HL-60 (cell line): ENCODE measurements around the gene AMZ1.

Experiments used
- DNase-seq, 2 experiments: peaks; one replicate each; pipeline ENCODE4 v3.0.0-alpha.2; 2010 to 2020; ENCODE audit warnings: low read depth in 1 of 2, low spot score in 1 of 2
- H3K27ac ChIP-seq: fragments of 250-450 bp; sonication (Bioruptor Pico); replicated peaks from 2 replicates; pipeline ENCODE4 v1.5.1; 2020; ENCODE audit warnings: mild to moderate bottlenecking, moderate library complexity
- H3K27me3 ChIP-seq: fragments of 250-450 bp; sonication (Bioruptor Pico); 2 replicates; pipeline ENCODE4 v1.5.1; 2021; ENCODE audit warnings: mild to moderate bottlenecking, moderate library complexity; ENCODE audit not compliant: insufficient read depth, poor library complexity, severe bottlenecking
- H3K4me3 ChIP-seq: replicated peaks from 2 replicates; pipeline ENCODE4 v1.5.1; 2011; ENCODE audit warnings: mild to moderate bottlenecking, control low read depth, low read length; ENCODE audit not compliant: insufficient read depth
- CTCF ChIP-seq: IDR thresholded peaks from one replicate; pipeline ENCODE4 v1.5.1; 2011; ENCODE audit warnings: low read length, control low read depth, inconsistent platforms; ENCODE audit not compliant: insufficient read depth
- GABPA ChIP-seq: IDR thresholded peaks from 2 replicates; pipeline ENCODE4 v1.6.1; 2012; ENCODE audit warnings: low read depth
- POLR2AphosphoS5 ChIP-seq: IDR thresholded peaks from 2 replicates; pipeline ENCODE4 v1.6.1; 2012; ENCODE audit warnings: low read depth
- REST ChIP-seq: IDR thresholded peaks from 2 replicates; pipeline ENCODE4 v1.6.1; 2012; ENCODE audit warnings: low read depth; ENCODE audit not compliant: insufficient replicate concordance
- SPI1 ChIP-seq: IDR thresholded peaks from 2 replicates; pipeline ENCODE4 v1.6.1; 2012; ENCODE audit warnings: low read depth, mild to moderate bottlenecking, borderline replicate concordance
- long read RNA-seq: library from polyadenylated mRNA; unstranded; transcript quantifications from one replicate; pipeline ENCODE4 v2.0.0, GENCODE V29; 2020

Gene AMZ1
- long read RNA-seq, partial matches to known transcripts: 1 of 3 reads
- long read RNA-seq, other reads (novel, unspliced or antisense): 2 of 3 reads

DNA sequence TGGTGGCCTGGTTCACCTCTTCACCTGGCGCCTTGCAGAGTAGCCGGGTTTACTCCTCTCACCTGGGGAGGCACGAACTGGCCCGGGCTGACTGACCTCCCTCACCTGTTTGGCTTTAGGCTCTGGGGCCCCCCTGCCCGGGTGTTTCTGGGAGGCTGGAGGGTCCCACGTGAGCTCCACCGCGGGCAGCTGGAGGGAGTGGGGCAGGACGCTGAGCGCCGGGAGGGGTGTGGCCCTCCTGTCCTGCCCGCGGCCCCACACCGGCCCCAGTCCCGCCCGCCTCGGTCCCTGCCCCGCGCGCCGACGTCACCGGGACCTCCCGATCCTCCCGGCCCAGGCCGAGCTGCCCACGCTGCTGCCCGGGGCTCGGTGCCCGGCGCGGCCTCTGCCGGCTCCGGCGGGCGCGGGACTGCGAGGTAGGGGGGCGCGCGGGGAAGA lies at the start of gene AMZ1:
Gene AMZ1 (plus strand): TSS at position 322 of the 438 bp plus-strand sequence. CDS start 12,250 bp downstream, outside the sequence.
- H3K27ac ChIP-seq: no peak within 1 kb of the TSS
- no peak within 1 kb of the TSS for H3K4me3 ChIP-seq
- DNase-seq: no peak
- H3K27me3 ChIP-seq: peaks cover 36% of the 10 kb centered on the region
- TF ChIP-seq CTCF (no peak), SPI1 (no peak), GABPA (no peak), REST (no peak), POLR2AphosphoS5 (no peak)

DNA sequence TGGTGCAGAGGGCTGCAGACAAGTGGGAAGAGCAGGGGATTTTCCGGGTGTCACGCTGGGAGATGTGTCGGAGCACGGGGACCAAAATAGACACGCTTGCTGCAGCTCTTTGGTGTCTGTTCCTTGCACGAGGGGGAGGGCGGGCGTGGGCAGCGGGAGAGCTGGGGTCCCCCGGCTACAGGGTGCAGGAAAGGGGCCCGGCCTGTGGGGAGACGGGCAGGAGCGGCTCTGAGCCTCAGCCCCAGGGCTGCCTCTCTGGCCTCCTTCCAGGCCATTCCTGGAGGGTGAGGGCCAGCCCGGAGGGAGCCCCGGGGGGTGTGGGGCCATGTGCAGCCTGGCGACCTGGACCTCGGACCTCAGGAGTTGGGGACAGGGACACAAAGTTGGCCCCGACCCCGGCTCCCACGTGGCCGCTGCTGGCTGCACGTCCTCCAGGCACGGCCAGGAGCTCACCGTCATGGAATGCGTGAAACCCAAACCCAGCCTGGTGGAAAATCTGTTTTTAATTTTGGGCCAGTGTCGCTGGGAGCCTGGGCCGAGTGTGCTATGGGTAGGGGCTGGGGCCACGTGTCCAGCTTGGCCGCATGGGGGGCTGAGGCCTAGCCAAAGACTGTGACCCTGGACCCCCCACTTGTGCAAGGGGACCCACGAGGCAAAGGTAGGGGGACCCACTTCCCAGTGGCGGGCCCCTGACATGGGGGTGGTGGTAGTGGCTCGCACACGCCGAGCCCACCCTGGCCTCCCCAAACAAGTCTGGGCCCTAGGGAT lies 49.6 kb upstream of the AMZ1 start:
- no peak overlapping the region for H3K4me3 ChIP-seq
- no peaks in the 10 kb centered on the region for H3K27me3 ChIP-seq
- TF ChIP-seq POLR2AphosphoS5 (no peak), SPI1 (no peak), CTCF (no peak), REST (no peak), GABPA (no peak)
- no peak overlapping the region for H3K27ac ChIP-seq
- no peak for DNase-seq

- no peak overlapping the region for H3K27ac ChIP-seq
- TF ChIP-seq CTCF: no peak
- TF ChIP-seq REST: no peak
- no peak for TF ChIP-seq SPI1
- no peak for TF ChIP-seq GABPA
- TF ChIP-seq POLR2AphosphoS5: no peak
- DNase-seq: no peak
These were observed 48.8 kb upstream of the AMZ1 start for GRCh38 chr7:2639181-2639681.

More at GRCh38 chr7:2639181-2639681, 48.8 kb upstream of the AMZ1 start:
- no peak overlapping the region for H3K4me3 ChIP-seq
- H3K27me3 ChIP-seq: no peaks in the 10 kb centered on the region
